ENCODE results near the gene ILF3.

The ILF3 gene

DNA sequence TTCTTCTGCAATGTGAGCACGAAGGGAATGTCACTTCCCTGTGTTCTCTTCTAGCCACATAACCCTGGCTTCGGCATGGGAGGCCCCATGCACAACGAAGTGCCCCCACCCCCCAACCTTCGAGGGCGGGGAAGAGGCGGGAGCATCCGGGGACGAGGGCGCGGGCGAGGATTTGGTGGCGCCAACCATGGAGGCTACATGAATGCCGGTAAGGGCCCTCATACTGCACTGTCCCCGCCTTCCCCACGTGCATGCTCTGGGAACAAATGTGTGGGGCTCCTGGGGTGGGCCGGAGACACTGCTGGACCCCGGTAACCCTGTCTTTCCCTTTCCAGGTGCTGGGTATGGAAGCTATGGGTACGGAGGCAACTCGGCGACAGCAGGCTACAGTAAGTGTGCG lies 29.4 kb downstream of the ILF3 start:
- TF ChIP-seq, protein P1, sequence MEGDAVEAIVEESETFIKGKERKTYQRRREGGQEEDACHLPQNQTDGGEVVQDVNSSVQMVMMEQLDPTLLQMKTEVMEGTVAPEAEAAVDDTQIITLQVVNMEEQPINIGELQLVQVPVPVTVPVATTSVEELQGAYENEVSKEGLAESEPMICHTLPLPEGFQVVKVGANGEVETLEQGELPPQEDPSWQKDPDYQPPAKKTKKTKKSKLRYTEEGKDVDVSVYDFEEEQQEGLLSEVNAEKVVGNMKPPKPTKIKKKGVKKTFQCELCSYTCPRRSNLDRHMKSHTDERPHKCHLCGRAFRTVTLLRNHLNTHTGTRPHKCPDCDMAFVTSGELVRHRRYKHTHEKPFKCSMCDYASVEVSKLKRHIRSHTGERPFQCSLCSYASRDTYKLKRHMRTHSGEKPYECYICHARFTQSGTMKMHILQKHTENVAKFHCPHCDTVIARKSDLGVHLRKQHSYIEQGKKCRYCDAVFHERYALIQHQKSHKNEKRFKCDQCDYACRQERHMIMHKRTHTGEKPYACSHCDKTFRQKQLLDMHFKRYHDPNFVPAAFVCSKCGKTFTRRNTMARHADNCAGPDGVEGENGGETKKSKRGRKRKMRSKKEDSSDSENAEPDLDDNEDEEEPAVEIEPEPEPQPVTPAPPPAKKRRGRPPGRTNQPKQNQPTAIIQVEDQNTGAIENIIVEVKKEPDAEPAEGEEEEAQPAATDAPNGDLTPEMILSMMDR (conservative IDR thresholded peaks at IDR 0.05; ENCODE audit: low read depth, low read length): no peak
- DNase-seq (ENCODE audit: low read depth): no peak
- H3K4me3 ChIP-seq (ENCODE audit: low read depth, low read length): no peak overlapping the region

- no peak for DNase-seq (ENCODE audit: low read depth)
- TF ChIP-seq, protein P1 (conservative IDR thresholded peaks at IDR 0.05; ENCODE audit: low read depth, low read length): no peak
- H3K4me3 ChIP-seq (ENCODE audit: low read depth, low read length): no peak overlapping the region
Observed at GRCh38 chr19:10685210-10685609, 31.1 kb downstream of the ILF3 start.

GRCh38 chr19:10686193-10686592 lies 32.0 kb downstream of the ILF3 start:
- TF ChIP-seq, protein P1 (conservative IDR thresholded peaks at IDR 0.05; ENCODE audit: low read depth, low read length): no peak

GRCh38 chr19:10686661-10687517 lies 32.7 kb downstream of the ILF3 start:
- TF ChIP-seq, protein P1 (conservative IDR thresholded peaks at IDR 0.05; ENCODE audit: low read depth, low read length): no peak
- peak; percentile 18 for DNase-seq (ENCODE audit: low read depth)
- H3K4me3 ChIP-seq (ENCODE audit: low read depth, low read length): no peak overlapping the region

More at GRCh38 chr19:10686193-10686592, 32.0 kb downstream of the ILF3 start:
- DNase-seq (ENCODE audit: low read depth): no peak
- H3K4me3 ChIP-seq (ENCODE audit: low read depth, low read length): no peak overlapping the region

- no peak overlapping the region for H3K4me3 ChIP-seq (ENCODE audit: low read depth, low read length)
- TF ChIP-seq, protein P1 (conservative IDR thresholded peaks at IDR 0.05; ENCODE audit: low read depth, low read length): no peak
- DNase-seq (ENCODE audit: low read depth): no peak
Observed at GRCh38 chr19:10687518-10688288, 33.6 kb downstream of the ILF3 start.

DNA sequence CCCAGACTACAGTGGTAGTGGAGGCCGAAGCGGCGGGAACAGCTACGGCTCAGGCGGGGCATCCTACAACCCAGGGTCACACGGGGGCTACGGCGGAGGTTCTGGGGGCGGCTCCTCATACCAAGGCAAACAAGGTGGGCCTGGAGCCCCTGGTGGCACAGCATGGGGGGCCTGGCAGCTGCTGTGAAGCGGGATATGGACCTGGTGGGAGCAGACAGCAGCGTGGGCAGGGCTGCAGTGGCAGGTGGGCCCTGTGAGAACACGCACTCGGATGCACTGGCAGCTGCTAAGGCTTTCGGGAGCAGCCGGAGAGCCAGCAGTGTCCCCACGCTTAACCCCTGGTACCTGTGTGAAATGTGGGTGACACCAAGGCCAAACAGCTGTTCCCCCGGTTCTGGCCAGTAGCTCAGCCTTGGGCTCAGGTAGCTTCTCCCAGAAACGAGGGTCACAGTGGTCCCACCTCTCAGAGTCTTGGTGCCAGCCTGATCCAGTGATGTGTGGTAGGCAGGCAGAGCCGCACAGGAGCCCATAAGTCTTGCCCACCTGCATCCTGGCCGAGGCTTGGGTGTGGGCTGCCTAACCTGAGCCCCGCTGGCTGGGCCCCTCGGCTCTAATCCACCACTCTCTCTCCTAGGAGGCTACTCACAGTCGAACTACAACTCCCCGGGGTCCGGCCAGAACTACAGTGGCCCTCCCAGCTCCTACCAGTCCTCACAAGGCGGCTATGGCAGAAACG lies 34.6 kb downstream of the ILF3 start:
- no peak for DNase-seq (ENCODE audit: low read depth)
- TF ChIP-seq, protein P1 (conservative IDR thresholded peaks at IDR 0.05; ENCODE audit: low read depth, low read length): no peak
- H3K4me3 ChIP-seq (ENCODE audit: low read depth, low read length): no peak overlapping the region
